ENCODE measurements around the gene ZFP91. TPM values are rescaled to one million over a fixed set of nuclear protein-coding genes. Genes with fewer than 3 reads are reported as not detected.

ZFP91 gene
- polyA plus RNA-seq, 2 of the 4 experiments (the other 2 are of a cell fraction): 48.5 to 66.9 TPM

DNA sequence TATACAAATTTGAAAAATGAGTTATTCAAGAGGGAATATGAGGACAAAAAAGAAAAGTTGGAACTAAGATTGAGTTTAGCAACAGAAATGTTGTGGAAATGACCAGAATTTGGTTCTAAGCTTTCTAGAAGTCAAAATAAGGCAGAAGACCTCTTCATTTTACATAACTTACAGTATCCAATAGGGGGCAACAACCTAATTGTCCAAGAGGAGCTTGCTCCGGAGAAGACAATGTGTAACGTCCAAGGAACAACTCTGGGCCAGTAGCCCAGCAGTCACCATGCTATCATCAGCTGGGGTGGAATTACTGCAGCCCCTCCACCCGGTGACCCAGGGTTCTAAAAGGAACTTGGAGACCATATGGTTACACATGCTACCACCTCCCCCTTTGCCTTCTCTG lies 57.7 kb downstream of the ZFP91 start:
- Histone ChIP-seq H3K27ac (no peak overlapping the region), H3K4me3 (no peak overlapping the region), H3K4me2 (no peak overlapping the region), H3K9me3 (no peaks in the 10 kb centered on the region), H3K4me1 (no peaks in the 10 kb centered on the region)
- no peak for FAIRE-seq
- CTCF ChIA-PET: interaction anchor here (0.9 to 1.4 kb wide), 3 partner anchors 38 to 69 kb away, joined by 3 to 4 read pairs (median 3); no protein-coding TSS in a partner anchor
- DNase-seq (ENCODE audit: low read depth in 1 of 2, low spot score in 1 of 2): no peak
- no peak for ATAC-seq
- WGBS (ENCODE audit: missing lambda C conversion rate): 47% methylated on average over 3 of the region's 3 CpGs
- POLR2A ChIA-PET: no interaction called here
- TF ChIP-seq GATA3 (IDR thresholded peaks at IDR 0.05; ENCODE audit: borderline replicate concordance): no peak
- TF ChIP-seq ZNF302 (CRISPR knock-in tag; IDR thresholded peaks at IDR 0.05): no peak
- TF ChIP-seq, protein P1, sequence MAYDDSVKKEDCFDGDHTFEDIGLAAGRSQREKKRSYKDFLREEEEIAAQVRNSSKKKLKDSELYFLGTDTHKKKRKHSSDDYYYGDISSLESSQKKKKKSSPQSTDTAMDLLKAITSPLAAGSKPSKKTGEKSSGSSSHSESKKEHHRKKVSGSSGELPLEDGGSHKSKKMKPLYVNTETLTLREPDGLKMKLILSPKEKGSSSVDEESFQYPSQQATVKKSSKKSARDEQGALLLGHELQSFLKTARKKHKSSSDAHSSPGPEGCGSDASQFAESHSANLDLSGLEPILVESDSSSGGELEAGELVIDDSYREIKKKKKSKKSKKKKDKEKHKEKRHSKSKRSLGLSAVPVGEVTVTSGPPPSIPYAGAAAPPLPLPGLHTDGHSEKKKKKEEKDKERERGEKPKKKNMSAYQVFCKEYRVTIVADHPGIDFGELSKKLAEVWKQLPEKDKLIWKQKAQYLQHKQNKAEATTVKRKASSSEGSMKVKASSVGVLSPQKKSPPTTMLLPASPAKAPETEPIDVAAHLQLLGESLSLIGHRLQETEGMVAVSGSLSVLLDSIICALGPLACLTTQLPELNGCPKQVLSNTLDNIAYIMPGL (CRISPR knock-in tag; IDR thresholded peaks at IDR 0.05; ENCODE audit: borderline replicate concordance): no peak
- TF ChIP-seq KDM5A (IDR thresholded peaks at IDR 0.05): no peak
- no peak for TF ChIP-seq MAZ (IDR thresholded peaks at IDR 0.05; ENCODE audit: borderline replicate concordance, low read depth, low read length)
- no peak for TF ChIP-seq JUNB (IDR thresholded peaks at IDR 0.05)
- no peak for TF ChIP-seq JUN (IDR thresholded peaks at IDR 0.05)
- no peak for TF ChIP-seq RFX5 (IDR thresholded peaks at IDR 0.05)

DNA sequence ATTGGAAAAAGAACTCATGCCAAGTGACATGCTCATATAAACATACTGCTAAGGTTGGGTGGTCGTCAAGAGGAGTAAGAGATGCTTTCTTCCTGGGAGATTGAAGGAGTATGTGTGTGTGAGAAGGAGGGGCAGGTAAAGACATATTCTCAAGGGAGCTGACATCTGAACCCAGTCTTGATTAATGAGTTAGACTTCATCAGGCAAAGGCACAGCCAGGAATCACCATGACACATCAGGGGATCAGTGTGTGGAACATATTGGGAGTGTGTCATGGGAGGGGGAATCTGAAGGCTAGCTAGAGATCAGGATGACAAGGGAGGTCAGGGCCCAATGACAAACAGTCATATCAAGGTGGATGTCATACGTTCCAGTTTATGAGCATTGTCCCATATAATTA lies 58.5 kb downstream of the ZFP91 start:
- no peak overlapping the region for H3K4me2 ChIP-seq
- ChIA-PET CTCF (interaction anchor here (1.2 to 4.2 kb wide), 5 partner anchors 8 to 114 kb away, joined by 3 to 36 read pairs (median 4); no protein-coding TSS in a partner anchor), POLR2A (no interaction called here)
- no peaks in the 10 kb centered on the region for H3K4me1 ChIP-seq
- ATAC-seq (no peak), DNase-seq (ENCODE audit: low read depth in 1 of 2, low spot score in 1 of 2) (no peak), FAIRE-seq (no peak)
- H3K27ac ChIP-seq: no peak overlapping the region
- TF ChIP-seq, protein P2, sequence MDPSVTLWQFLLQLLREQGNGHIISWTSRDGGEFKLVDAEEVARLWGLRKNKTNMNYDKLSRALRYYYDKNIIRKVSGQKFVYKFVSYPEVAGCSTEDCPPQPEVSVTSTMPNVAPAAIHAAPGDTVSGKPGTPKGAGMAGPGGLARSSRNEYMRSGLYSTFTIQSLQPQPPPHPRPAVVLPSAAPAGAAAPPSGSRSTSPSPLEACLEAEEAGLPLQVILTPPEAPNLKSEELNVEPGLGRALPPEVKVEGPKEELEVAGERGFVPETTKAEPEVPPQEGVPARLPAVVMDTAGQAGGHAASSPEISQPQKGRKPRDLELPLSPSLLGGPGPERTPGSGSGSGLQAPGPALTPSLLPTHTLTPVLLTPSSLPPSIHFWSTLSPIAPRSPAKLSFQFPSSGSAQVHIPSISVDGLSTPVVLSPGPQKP (IDR thresholded peaks at IDR 0.05; ENCODE audit: low read depth, low read length): no peak
- TF ChIP-seq MAZ (IDR thresholded peaks at IDR 0.05; ENCODE audit: borderline replicate concordance, low read depth, low read length) (no peak), KDM1A (IDR thresholded peaks at IDR 0.05; ENCODE audit: low read depth) (no peak), BHLHE40 (IDR thresholded peaks at IDR 0.05; ENCODE audit: low read depth, low read length) (no peak), FOXS1 (CRISPR knock-in tag; IDR thresholded peaks at IDR 0.05) (no peak), RFX5 (IDR thresholded peaks at IDR 0.05) (no peak), CHD4 (IDR thresholded peaks at IDR 0.05; ENCODE audit: borderline replicate concordance) (no peak), ZFP36 (IDR thresholded peaks at IDR 0.05; ENCODE audit: borderline replicate concordance, partially characterized antibody) (no peak), RARB (CRISPR knock-in tag; IDR thresholded peaks at IDR 0.05) (no peak), HOXB5 (CRISPR knock-in tag; IDR thresholded peaks at IDR 0.05) (no peak), MAFK (IDR thresholded peaks at IDR 0.05; ENCODE audit: partially characterized antibody) (no peak), MYC (IDR thresholded peaks at IDR 0.05; ENCODE audit: borderline replicate concordance, low read length) (no peak), FOSB (CRISPR knock-in tag; IDR thresholded peaks at IDR 0.05) (no peak), RCOR1 (IDR thresholded peaks at IDR 0.05; ENCODE audit: low read depth, low read length) (no peak), POLR2A (IDR thresholded peaks at IDR 0.05; ENCODE audit: low read length) (no peak), ZC3H11A (IDR thresholded peaks at IDR 0.05) (no peak)
- TF ChIP-seq, protein P3, sequence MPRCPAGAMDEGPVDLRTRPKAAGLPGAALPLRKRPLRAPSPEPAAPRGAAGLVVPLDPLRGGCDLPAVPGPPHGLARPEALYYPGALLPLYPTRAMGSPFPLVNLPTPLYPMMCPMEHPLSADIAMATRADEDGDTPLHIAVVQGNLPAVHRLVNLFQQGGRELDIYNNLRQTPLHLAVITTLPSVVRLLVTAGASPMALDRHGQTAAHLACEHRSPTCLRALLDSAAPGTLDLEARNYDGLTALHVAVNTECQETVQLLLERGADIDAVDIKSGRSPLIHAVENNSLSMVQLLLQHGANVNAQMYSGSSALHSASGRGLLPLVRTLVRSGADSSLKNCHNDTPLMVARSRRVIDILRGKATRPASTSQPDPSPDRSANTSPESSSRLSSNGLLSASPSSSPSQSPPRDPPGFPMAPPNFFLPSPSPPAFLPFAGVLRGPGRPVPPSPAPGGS (IDR thresholded peaks at IDR 0.05): no peak
- TF ChIP-seq, protein P4, sequence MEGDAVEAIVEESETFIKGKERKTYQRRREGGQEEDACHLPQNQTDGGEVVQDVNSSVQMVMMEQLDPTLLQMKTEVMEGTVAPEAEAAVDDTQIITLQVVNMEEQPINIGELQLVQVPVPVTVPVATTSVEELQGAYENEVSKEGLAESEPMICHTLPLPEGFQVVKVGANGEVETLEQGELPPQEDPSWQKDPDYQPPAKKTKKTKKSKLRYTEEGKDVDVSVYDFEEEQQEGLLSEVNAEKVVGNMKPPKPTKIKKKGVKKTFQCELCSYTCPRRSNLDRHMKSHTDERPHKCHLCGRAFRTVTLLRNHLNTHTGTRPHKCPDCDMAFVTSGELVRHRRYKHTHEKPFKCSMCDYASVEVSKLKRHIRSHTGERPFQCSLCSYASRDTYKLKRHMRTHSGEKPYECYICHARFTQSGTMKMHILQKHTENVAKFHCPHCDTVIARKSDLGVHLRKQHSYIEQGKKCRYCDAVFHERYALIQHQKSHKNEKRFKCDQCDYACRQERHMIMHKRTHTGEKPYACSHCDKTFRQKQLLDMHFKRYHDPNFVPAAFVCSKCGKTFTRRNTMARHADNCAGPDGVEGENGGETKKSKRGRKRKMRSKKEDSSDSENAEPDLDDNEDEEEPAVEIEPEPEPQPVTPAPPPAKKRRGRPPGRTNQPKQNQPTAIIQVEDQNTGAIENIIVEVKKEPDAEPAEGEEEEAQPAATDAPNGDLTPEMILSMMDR (IDR thresholded peaks at IDR 0.05): no peak
- 23% methylated on average over 2 of the region's 2 CpGs for WGBS (ENCODE audit: missing lambda C conversion rate)
- no peaks in the 10 kb centered on the region for H3K9me3 ChIP-seq
- no peak overlapping the region for H3K4me3 ChIP-seq
